Spleen (tissue), 7 donors: ENCODE measurements around the gene PITRM1.

ENCODE experiments used
- CTCF ChIP-seq, 11 experiments: fragments of 200-600 bp in 7 of 11; fragments of 450-650 bp in 4 of 11; sonication (generic) in 4 of 11; IDR thresholded peaks in 8 of 11; conservative IDR thresholded peaks in 3 of 11; 1 replicate in 7 of 11; 2 replicates in 4 of 11; pipeline versions ENCODE4 v1.4.0 to v1.8.0; 2016 to 2021; ENCODE audit warnings: antibody characterized with exemption in 11 of 11, inconsistent platforms in 4 of 11, mild to moderate bottlenecking in 1 of 11
- POLR2A ChIP-seq, 3 donors: fragments of 450-650 bp; IDR thresholded peaks; one replicate each; pipeline ENCODE4 v1.5.1; 2017; ENCODE audit warnings: antibody characterized with exemption in 3 of 3, mild to moderate bottlenecking in 1 of 3
- POLR2AphosphoS5 ChIP-seq, 3 donors: sonication (generic); formaldehyde crosslinking; IDR thresholded peaks; one replicate each; pipeline ENCODE4 v1.5.1; 2017; ENCODE audit warnings: antibody characterized with exemption in 3 of 3
- donor health status: DM: no; HTN: no; CAD: no; lungs with moderate emphysema.
- donor health status: DM: no; HTN: no; CAD: no.
- donor health status: DM: no; HTN: no; CAD: no.

DNA sequence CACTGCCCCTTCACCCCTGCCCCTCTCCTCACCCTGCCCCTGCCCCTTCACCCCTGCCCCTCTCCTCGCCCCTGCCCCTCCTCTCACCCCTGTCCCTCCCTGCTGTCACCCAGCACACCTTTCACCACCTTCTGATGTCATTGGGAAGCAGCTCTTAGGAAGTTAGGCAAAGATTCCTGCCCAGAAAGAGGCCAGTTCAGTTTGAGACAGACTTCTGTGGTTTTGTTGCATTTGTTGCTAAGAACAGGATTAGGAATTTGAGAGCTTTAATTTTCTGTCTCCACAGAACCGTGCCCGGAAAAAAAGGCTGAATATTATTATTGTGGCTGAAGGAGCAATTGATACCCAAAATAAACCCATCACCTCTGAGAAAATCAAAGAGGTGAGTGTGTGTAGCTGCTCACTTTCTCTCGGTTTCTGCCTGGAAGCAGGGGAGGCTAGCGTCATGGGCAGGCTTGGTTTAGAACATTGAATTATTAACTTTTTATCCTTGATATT is 65.6 kb downstream of the PITRM1 start:
- TF ChIP-seq POLR2A (IDR thresholded peaks at IDR 0.05) (no peak), POLR2AphosphoS5 (IDR thresholded peaks at IDR 0.05) (no peak), CTCF (IDR thresholded peaks at IDR 0.05 in 8 of 11, conservative IDR thresholded peaks at IDR 0.05 in 3 of 11) (no peak)
